Endodermal cell (in vitro differentiated cells): ENCODE results near the gene BMF. TPM values are rescaled to one million over a fixed set of nuclear protein-coding genes. Genes with fewer than 3 reads are reported as not detected.

ENCODE experiments used
- DNase-seq: peaks from one replicate; pipeline ENCODE4 v3.0.0-alpha.2; 2017
- H3K27ac ChIP-seq: 2 replicates; pipeline ENCODE4 v1.5.1; 2013; ENCODE audit warnings: mild to moderate bottlenecking, low read depth, low read length, moderate library complexity
- H3K27me3 ChIP-seq: 2 replicates; pipeline ENCODE4 v1.6.1; 2013; ENCODE audit warnings: mild to moderate bottlenecking, low read length, moderate library complexity; ENCODE audit not compliant: insufficient read depth, control insufficient read depth, poor library complexity, severe bottlenecking
- H3K36me3 ChIP-seq: 2 replicates; pipeline ENCODE4 v1.7.0; 2013; ENCODE audit warnings: mild to moderate bottlenecking, low read length, moderate library complexity; ENCODE audit not compliant: control insufficient read depth, insufficient read depth
- H3K4me1 ChIP-seq: one replicate; pipeline ENCODE4 v1.7.0; 2013; ENCODE audit warnings: low read length; ENCODE audit not compliant: control insufficient read depth, insufficient read depth
- H3K4me3 ChIP-seq: 2 replicates; pipeline ENCODE4 v1.5.1; 2013; ENCODE audit warnings: mild to moderate bottlenecking, low read length, moderate library complexity
- H3K9ac ChIP-seq: 2 replicates; pipeline ENCODE4 v1.6.1; 2013; ENCODE audit warnings: mild to moderate bottlenecking, low read length, moderate library complexity; ENCODE audit not compliant: poor library complexity, severe bottlenecking; ENCODE audit errors: extremely low read depth
- H3K9me3 ChIP-seq: 2 replicates; pipeline ENCODE4 v1.6.1; 2013; ENCODE audit warnings: mild to moderate bottlenecking, low read length, moderate library complexity; ENCODE audit not compliant: control insufficient read depth
- H3K27ac Mint-ChIP-seq: 2 replicates; pipeline ENCODE4 v1.8.0; 2020; ENCODE audit warnings: mixed read lengths
- H3K27me3 Mint-ChIP-seq: 2 replicates; pipeline ENCODE4 v1.8.0; 2021; ENCODE audit warnings: mild to moderate bottlenecking, mixed read lengths; ENCODE audit not compliant: insufficient read depth
- H3K36me3 Mint-ChIP-seq: 2 replicates; pipeline ENCODE4 v1.8.0; 2020; ENCODE audit warnings: low read depth, mixed read lengths
- H3K4me1 Mint-ChIP-seq: 2 replicates; pipeline ENCODE4 v1.8.0; 2020; ENCODE audit warnings: mixed read lengths
- H3K4me3 Mint-ChIP-seq: 2 replicates; pipeline ENCODE4 v1.8.0; 2020; ENCODE audit warnings: mild to moderate bottlenecking, moderate library complexity, mixed read lengths
- H3K9me3 Mint-ChIP-seq: 2 replicates; pipeline ENCODE4 v1.8.0; 2020; ENCODE audit warnings: mild to moderate bottlenecking, mixed read lengths
- CTCF ChIP-seq: fragments of 200-600 bp; sonication (generic); conservative IDR thresholded peaks from 2 replicates; pipeline ENCODE4 v1.5.0; 2021; ENCODE audit warnings: antibody characterized with exemption, mild to moderate bottlenecking
- WGBS, 2 experiments: methylation state at CpG; one replicate each; pipeline versions ENCODE4 v1.1.5 to v1.1.7; 2013; ENCODE audit warnings: missing lambda C conversion rate in 2 of 2, mixed read lengths in 1 of 2; ENCODE audit not compliant: insufficient coverage in 1 of 2, insufficient read length in 1 of 2; 5-methylcytosine and 5-hydroxymethylcytosine counted together
- long read RNA-seq, 4 experiments: library from polyadenylated mRNA in 2 of 4; library from RNA in 1 of 4; library from capped mRNA in 1 of 4; stranded (forward) in 3 of 4; unstranded in 1 of 4; transcript quantifications; one replicate each; pipeline ENCODE4 v2.0.0, GENCODE V29; 2020 to 2021; ENCODE audit warnings: inconsistent platforms in 1 of 4
- polyA plus RNA-seq, 2 experiments: library from polyadenylated mRNA; stranded (reverse); fragments of 50-300 nt; gene quantifications; one replicate each; pipeline ENCODE4 v1.2.3, GENCODE V29; 2013
- total RNA-seq, 2 donors: library from RNA; stranded (reverse); fragmentation: NEBNext Ultra II Directional in 1 of 2; extraction: Animal tissue kit (Norgen Biotek cat#: 25700) in 1 of 2; gene quantifications; 2 replicates in 1 of 2; 3 replicates in 1 of 2; pipeline ENCODE4 v1.2.1, GENCODE V29; 2021

BMF gene
- 10 to 100 TPM; 48.3 to 53.5 TPM for total RNA-seq
- polyA plus RNA-seq (2013, experiment 1 of 2): 42.5 TPM
- polyA plus RNA-seq (2013, experiment 2 of 2): 44.3 TPM
- long read RNA-seq, experiment 1, full-length matches to known transcripts: 2 of 19 reads
- long read RNA-seq, experiment 1, partial matches to known transcripts: 1 of 19 reads
- long read RNA-seq, experiment 1, other reads (novel, unspliced or antisense): 16 of 19 reads
- long read RNA-seq, experiment 2, full-length matches to known transcripts: 14 of 34 reads
- long read RNA-seq, experiment 2, partial matches to known transcripts: 0 of 34 reads
- long read RNA-seq, experiment 2, other reads (novel, unspliced or antisense): 20 of 34 reads
- long read RNA-seq, experiment 3, full-length matches to known transcripts: 4 of 10 reads
- long read RNA-seq, experiment 3, partial matches to known transcripts: 0 of 10 reads
- long read RNA-seq, experiment 3, other reads (novel, unspliced or antisense): 6 of 10 reads
- long read RNA-seq, experiment 4, partial matches to known transcripts: 0 of 3 reads
- long read RNA-seq, experiment 4, other reads (novel, unspliced or antisense): 3 of 3 reads

GRCh38 chr15:40108855-40109735 is at the start of gene BMF:
Gene BMF (minus strand): TSS chr15:40108879. CDS start chr15:40106086, 2,793 bp downstream.
- H3K9me3 ChIP-seq: no peaks in the 10 kb centered on the region
- H3K27ac ChIP-seq: peak within 1 kb of the TSS; percentile 72
- H3K36me3 Mint-ChIP-seq: peaks cover 9% of the 10 kb centered on the region
- H3K27me3 Mint-ChIP-seq: no peaks in the 10 kb centered on the region
- H3K36me3 ChIP-seq: peaks cover 1% of the 10 kb centered on the region
- peaks cover 12% of the 10 kb centered on the region for H3K4me1 ChIP-seq
- peaks cover 39% of the 10 kb centered on the region for H3K4me1 Mint-ChIP-seq
- WGBS, 2 experiments: 8 to 13% methylated on average over 34 to 48 of the region's 48 CpGs
- no peaks in the 10 kb centered on the region for H3K27me3 ChIP-seq
- H3K9me3 Mint-ChIP-seq: no peaks in the 10 kb centered on the region
- peak within 1 kb of the TSS; percentile 97 for H3K27ac Mint-ChIP-seq
- peak within 1 kb of the TSS; percentile 69 for H3K9ac ChIP-seq
- H3K4me3 ChIP-seq: peak within 1 kb of the TSS; percentile 94
- peak; percentile 100 for DNase-seq
- peak within 1 kb of the TSS; percentile 94 for H3K4me3 Mint-ChIP-seq
- peak; percentile 72 for TF ChIP-seq CTCF

GRCh38 chr15:40157778-40158447 is 49.2 kb upstream of the BMF start:
- 92 to 100% methylated on average over 5 to 7 of the region's 7 CpGs for WGBS, 2 experiments
- no peaks in the 10 kb centered on the region for H3K27me3 Mint-ChIP-seq
- peaks cover 20% of the 10 kb centered on the region for H3K4me1 Mint-ChIP-seq
- no peak overlapping the region for H3K4me3 ChIP-seq
- peaks cover 4% of the 10 kb centered on the region for H3K4me1 ChIP-seq
- no peak overlapping the region for H3K27ac ChIP-seq
- H3K9me3 Mint-ChIP-seq: no peaks in the 10 kb centered on the region
- no peak for TF ChIP-seq CTCF
- no peak overlapping the region for H3K27ac Mint-ChIP-seq
- H3K36me3 ChIP-seq: no peaks in the 10 kb centered on the region
- no peak for DNase-seq
- no peaks in the 10 kb centered on the region for H3K9me3 ChIP-seq
- H3K27me3 ChIP-seq: no peaks in the 10 kb centered on the region
- no peaks in the 10 kb centered on the region for H3K36me3 Mint-ChIP-seq
- H3K4me3 Mint-ChIP-seq: no peak overlapping the region
- no peak overlapping the region for H3K9ac ChIP-seq
